HG02678 (cell line): ENCODE data around the gene NPIPA7.
"Not testable (repeated sequence)": the region's sequence is repeated elsewhere in the genome, so short reads cannot be mapped to it uniquely, and the experiment has no call there.

Source experiments
- ATAC-seq: cut with Tn5 transposase; IDR thresholded peaks from one replicate; pipeline ENCODE4 v1.9.1; 2021; ENCODE audit warnings: mild to moderate bottlenecking, moderate library complexity; ENCODE audit not compliant: unreplicated experiment

Gene NPIPA7

DNA sequence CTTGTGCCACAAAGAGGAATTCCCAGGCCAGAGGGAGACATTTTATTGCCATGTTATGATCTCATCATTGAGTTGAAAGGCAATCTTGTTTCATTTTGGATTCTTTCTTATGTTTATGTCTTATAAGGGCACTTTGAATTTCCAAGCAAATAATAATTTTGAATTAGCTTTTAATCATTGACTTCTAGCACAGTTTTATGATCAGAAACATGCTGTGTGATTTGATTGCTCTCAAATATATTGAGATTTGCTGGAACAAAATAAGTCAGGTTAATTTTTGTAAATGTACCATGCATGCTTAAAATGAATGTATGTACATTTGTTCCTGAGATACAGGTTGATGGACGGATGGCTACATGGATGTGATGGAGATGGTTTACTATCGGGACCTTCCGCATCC is at the start of gene NPIPA7:
Gene NPIPA7, plus strand, starts transcription at position 301 of the 400 bp plus-strand sequence. CDS start 105 bp downstream, outside the sequence.
- not testable (repeated sequence) for ATAC-seq

DNA sequence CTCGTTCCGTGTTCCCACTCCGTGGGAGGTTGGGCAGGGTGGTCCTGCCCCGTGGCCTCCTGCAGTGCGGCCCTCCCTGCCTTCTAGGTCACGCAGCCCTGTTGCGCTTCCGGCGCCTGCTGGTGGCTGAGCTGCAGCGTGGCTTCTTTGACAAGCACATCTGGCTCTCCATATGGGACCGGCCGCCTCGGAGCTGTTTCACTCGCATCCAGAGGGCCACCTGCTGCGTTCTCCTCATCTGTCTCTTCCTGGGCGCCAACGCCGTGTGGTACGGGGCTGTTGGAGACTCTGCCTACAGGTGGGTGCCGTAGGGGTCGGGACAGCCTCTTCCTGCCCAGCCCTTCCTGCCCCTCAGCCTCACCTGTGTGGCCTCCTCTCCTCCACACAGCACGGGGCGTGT is 47.5 kb upstream of the NPIPA7 start:
- ATAC-seq = not testable (repeated sequence)

DNA sequence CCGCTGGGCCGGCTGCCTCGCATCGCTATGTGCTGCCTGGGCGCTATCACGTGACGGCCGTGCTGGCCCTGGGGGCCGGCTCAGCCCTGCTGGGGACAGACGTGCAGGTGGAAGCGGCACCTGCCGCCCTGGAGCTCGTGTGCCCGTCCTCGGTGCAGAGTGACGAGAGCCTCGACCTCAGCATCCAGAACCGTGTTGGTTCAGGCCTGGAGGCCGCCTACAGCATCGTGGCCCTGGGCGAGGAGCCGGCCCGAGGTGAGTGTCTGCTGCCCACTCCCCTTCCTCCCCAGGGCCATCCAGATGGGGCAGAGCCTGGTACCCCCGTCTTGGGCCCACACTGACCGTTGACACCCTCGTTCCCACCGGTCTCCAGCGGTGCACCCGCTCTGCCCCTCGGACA is 21.4 kb upstream of the NPIPA7 start:
- not testable (repeated sequence) for ATAC-seq

- ATAC-seq = not testable (repeated sequence)
Observed at GRCh38 chr16:16358539-16359240, 20.2 kb upstream of the NPIPA7 start.

- ATAC-seq = not testable (repeated sequence)
Observed at GRCh38 chr16:16363595-16363994, 15.3 kb upstream of the NPIPA7 start.

DNA sequence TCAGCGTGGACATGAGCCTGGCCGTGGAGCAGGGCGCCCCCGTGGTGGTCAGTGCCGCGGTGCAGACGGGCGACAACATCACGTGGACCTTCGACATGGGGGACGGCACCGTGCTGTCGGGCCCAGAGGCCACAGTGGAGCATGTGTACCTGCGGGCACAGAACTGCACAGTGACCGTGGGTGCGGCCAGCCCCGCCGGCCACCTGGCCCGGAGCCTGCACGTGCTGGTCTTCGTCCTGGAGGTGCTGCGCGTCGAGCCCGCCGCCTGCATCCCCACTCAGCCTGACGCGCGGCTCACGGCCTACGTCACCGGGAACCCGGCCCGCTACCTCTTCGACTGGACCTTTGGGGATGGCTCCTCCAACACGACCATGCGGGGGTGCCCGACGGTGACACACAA is 14.8 kb upstream of the NPIPA7 start:
- not testable (repeated sequence) for ATAC-seq

DNA sequence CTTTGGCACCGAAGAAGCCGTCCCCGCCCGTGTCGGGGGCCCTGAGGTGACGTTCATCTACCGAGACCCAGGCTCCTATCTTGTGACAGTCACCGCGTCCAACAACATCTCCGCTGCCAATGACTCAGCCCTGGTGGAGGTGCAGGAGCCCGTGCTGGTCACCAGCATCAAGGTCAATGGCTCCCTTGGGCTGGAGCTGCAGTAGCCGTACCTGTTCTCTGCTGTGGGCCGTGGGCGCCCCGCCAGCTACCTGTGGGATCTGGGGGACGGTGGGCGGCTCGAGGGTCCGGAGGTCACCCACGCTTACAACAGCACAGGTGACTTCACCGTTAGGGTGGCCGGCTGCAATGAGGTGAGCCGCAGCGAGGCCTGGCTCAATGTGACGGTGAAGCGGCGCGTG is 14.2 kb upstream of the NPIPA7 start:
- ATAC-seq = not testable (repeated sequence)

GRCh38 chr16:16365319-16365718 is 13.6 kb upstream of the NPIPA7 start:
- not testable (repeated sequence) for ATAC-seq

GRCh38 chr16:16365851-16366250 is 13.1 kb upstream of the NPIPA7 start:
- not testable (repeated sequence) for ATAC-seq

- not testable (repeated sequence) for ATAC-seq
Observed at GRCh38 chr16:16366552-16367284, 12.2 kb upstream of the NPIPA7 start.

DNA sequence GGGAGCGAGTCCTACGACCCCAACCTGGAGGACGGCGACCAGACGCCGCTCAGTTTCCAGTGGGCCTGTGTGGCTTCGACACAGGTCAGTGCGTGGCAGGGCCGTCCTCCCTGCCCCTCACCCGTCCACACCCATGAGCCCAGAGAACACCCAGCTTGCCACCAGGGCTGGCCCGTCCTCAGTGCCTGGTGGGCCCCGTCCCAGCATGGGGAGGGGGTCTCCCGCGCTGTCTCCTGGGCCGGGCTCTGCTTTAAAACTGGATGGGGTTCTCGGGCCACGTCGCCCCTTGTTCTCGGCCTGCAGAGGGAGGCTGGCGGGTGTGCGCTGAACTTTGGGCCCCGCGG is 11.7 kb upstream of the NPIPA7 start:
- not testable (repeated sequence) for ATAC-seq

- not testable (repeated sequence) for ATAC-seq
Observed at GRCh38 chr16:16369081-16369856, 9.7 kb upstream of the NPIPA7 start.

DNA sequence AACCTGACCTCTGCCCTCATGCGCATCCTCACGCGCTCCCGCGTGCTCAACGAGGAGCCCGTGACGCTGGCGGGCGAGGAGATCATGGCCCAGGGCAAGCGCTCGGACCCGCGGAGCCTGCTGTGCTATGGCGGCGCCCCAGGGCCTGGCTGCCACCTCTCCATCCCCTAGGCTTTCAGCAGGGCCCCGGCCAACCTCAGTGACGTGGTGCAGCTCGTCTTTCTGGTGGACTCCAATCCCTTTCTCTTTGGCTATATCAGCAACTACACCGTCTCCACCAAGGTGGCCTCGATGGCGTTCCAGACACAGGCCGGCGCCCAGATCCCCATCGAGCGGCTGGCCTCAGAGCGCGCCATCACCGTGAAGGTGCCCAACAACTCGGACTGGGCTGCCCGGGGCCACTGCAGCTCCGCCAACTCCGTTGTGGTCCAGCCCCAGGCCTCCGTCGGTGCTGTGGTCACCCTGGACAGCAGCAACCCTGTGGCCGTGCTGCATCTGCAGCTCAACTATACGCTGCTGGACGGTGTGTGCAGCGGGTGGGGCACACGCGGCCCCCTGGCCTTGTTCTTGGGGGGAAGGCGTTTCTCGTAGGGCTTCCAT is 7.7 kb upstream of the NPIPA7 start:
- not testable (repeated sequence) for ATAC-seq

- ATAC-seq = not testable (repeated sequence)
Observed at GRCh38 chr16:16374192-16374591, 4.7 kb upstream of the NPIPA7 start.

DNA sequence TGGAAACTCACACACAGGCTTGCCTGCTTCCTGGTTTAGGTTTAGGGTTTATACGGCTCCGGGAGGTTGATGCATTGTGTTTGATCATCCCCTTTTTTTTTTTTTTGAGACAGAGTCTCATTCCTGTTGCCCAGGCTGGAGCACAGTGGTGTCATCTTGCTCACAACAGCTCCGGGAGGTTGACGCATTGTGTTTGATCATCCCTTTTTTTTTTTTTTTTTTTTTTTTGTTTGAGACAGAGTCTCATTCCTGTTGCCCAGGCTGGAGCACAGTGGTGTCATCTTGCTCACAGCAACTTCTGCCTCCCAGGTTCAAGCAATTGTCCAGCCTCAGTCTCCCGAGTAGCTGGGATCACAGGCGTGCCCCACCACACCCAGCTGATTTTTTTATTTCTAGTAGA is 20.7 kb downstream of the NPIPA7 start:
- not testable (repeated sequence) for ATAC-seq

GRCh38 chr16:16402333-16402732 is 23.4 kb downstream of the NPIPA7 start:
- ATAC-seq = not testable (repeated sequence)

DNA sequence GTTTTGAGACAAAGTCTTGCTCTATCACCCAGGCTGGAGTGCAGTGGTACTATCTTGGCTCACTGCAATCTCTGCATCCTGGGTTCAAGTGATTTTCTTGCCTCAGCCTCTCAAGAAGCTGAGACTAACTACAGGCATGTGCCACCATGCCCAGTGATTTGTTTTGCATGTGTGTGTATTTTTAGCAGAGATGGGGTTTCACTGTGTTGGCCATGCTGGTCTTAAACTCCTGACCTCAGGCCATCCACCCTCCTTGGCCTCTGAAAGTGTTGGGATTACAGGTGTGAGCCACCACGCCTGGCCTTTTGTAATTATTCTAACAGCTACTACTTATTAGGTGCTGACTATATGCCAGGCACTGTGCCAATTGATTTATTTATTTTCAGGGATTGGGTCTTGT is 25.3 kb downstream of the NPIPA7 start:
- ATAC-seq = not testable (repeated sequence)

- ATAC-seq = not testable (repeated sequence)
Observed at GRCh38 chr16:16405421-16405820, 26.5 kb downstream of the NPIPA7 start.

GRCh38 chr16:16408430-16408829 is 29.5 kb downstream of the NPIPA7 start:
- not testable (repeated sequence) for ATAC-seq

DNA sequence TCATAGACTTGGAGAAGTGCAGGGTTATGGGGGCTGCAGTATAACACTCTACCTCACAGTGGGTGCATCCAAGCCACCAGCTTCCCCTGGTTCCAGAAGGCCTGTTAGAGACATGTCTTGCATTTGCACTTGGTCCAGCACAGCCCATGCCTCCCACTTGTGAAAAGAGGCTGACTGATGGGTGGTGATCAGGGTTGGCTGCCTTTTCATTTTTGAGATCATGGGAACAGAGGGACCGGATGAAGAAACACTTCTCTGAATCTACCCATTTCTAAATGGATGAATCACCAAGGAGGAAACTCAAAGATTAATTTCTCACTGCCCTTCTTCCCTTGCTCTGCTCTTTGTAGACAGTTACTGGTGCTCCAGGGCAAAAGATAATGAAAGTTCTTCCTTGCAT is 34.8 kb downstream of the NPIPA7 start:
- ATAC-seq = not testable (repeated sequence)

DNA sequence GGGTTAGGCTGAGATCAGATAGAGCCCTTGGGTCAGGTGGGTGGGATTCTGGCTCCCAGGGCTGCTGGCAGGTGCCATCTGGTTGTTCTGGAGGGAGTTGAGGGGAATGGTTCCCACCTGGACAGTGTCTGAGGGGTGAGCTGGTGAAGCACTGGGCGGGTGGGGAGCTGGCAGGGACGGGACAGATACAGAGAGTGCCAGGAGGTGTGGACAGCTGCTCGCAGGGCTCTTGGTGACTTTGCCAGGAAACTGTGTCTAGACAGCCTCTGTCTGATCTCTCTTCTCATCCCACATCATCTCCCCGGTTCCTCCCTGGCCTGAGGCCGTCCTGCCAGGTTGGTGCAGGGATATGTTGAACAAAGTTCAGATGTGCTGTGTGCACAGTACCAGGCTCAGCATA is 38.1 kb downstream of the NPIPA7 start:
- ATAC-seq = not testable (repeated sequence)
